Endothelial cell of umbilical vein (primary cell): ENCODE data around the gene MLF2. TPM values are rescaled to one million over a fixed set of nuclear protein-coding genes. Genes with fewer than 3 reads are reported as not detected.

Experiments used
- BruUV-seq: library from RNA; stranded (reverse); fragments of 400-500 nt; replicated peaks from 2 replicates; lab custom pipeline; 2021; lab: Mats Ljungman, UMichigan
- CTCF ChIA-PET: fragments of 300-600, 350-600 bp; sonication (Branson Sonifier 250); formaldehyde crosslinking; loops from one replicate; lab custom pipeline; 2021; ENCODE audit warnings: antibody characterized with exemption, inconsistent platforms; lab: Charles Lee
- POLR2A ChIA-PET: fragments of 300-600, 350-600 bp; sonication (Branson Sonifier 250); formaldehyde crosslinking; loops from one replicate; lab custom pipeline; 2021; ENCODE audit warnings: antibody characterized with exemption, inconsistent platforms; lab: Charles Lee
- DNase-seq: peaks from one replicate; pipeline ENCODE4 v3.0.0-alpha.2; 2011; ENCODE audit warnings: low read depth, low spot score
- FAIRE-seq: peaks from 2 replicates; lab custom pipeline; 2011; peaks lifted over from hg19 to GRCh38; lab: Jason Lieb, UNC
- H2AFZ ChIP-seq: 2 replicates; pipeline ENCODE4 v1.6.0; 2012; ENCODE audit warnings: low read depth, low read length, control low read depth, inconsistent platforms
- H3K27ac ChIP-seq: 2 replicates; pipeline ENCODE4 v1.5.1; 2011; ENCODE audit warnings: low read depth, mild to moderate bottlenecking, control low read depth, low read length, moderate library complexity; ENCODE audit not compliant: insufficient read depth
- H3K27me3 ChIP-seq, 2 experiments: 2 replicates each; pipeline versions ENCODE4 v1.6.0 to v1.6.1; 2011; ENCODE audit warnings: low read length in 2 of 2, mixed read lengths in 1 of 2; ENCODE audit not compliant: control insufficient read depth in 2 of 2, insufficient read depth in 2 of 2
- H3K36me3 ChIP-seq, 2 experiments: 2 replicates in 1 of 2; 3 replicates in 1 of 2; pipeline ENCODE4 v1.5.1; 2011; ENCODE audit warnings: low read length in 2 of 2, mild to moderate bottlenecking in 1 of 2, moderate library complexity in 1 of 2; ENCODE audit not compliant: control insufficient read depth in 2 of 2, insufficient read depth in 2 of 2; ENCODE audit errors: extremely low read depth in 1 of 2
- H3K4me1 ChIP-seq: 3 replicates; pipeline ENCODE4 v1.5.1; 2011; ENCODE audit warnings: mild to moderate bottlenecking, low read length; ENCODE audit not compliant: control insufficient read depth, insufficient read depth; ENCODE audit errors: extremely low read depth
- H3K4me2 ChIP-seq: 2 replicates; pipeline ENCODE4 v1.6.1; 2011; ENCODE audit warnings: low read length, control low read depth, mixed read lengths; ENCODE audit not compliant: insufficient read depth
- H3K4me3 ChIP-seq, 3 experiments: fragments of 200-600 bp in 1 of 3; sonication (generic), shearing (Covaris generic) in 1 of 3; replicated peaks in 1 of 3; 2 replicates each; pipeline ENCODE4 v1.5.1; 2011 to 2016; ENCODE audit warnings: control low read depth in 3 of 3, low read length in 3 of 3, mild to moderate bottlenecking in 2 of 3, inconsistent platforms in 1 of 3, low read depth in 1 of 3, moderate library complexity in 1 of 3; ENCODE audit not compliant: insufficient read depth in 1 of 3
- H3K79me2 ChIP-seq: 2 replicates; pipeline ENCODE4 v1.6.0; 2012; ENCODE audit warnings: low read length, inconsistent platforms; ENCODE audit not compliant: control insufficient read depth, insufficient read depth
- H3K9ac ChIP-seq: replicated peaks from 2 replicates; pipeline ENCODE3; 2011; ENCODE audit warnings: low read length, control low read depth; ENCODE audit not compliant: insufficient read depth; ENCODE audit errors: extremely low read depth
- H3K9me1 ChIP-seq: replicated peaks from 3 replicates; pipeline ENCODE4 v1.6.0; 2011; ENCODE audit warnings: mild to moderate bottlenecking, low read length; ENCODE audit not compliant: control insufficient read depth, insufficient read depth; ENCODE audit errors: extremely low read depth
- H3K9me3 ChIP-seq: replicated peaks from 2 replicates; pipeline ENCODE4 v1.5.1; 2012; ENCODE audit warnings: low read length, inconsistent platforms; ENCODE audit not compliant: control insufficient read depth, insufficient read depth
- H4K20me1 ChIP-seq: replicated peaks from 2 replicates; pipeline ENCODE3; 2011; ENCODE audit warnings: mild to moderate bottlenecking, low read length; ENCODE audit not compliant: control insufficient read depth, insufficient read depth; ENCODE audit errors: extremely low read depth
- EZH2 ChIP-seq: IDR thresholded peaks from 2 replicates; pipeline ENCODE4 v1.6.1; 2012; ENCODE audit warnings: borderline replicate concordance, low read depth, mild to moderate bottlenecking, moderate library complexity, low read length, inconsistent platforms; ENCODE audit not compliant: severe bottlenecking
- FOS ChIP-seq: IDR thresholded peaks from 2 replicates; pipeline ENCODE4 v1.6.1; 2011; ENCODE audit warnings: mild to moderate bottlenecking, low read length, moderate library complexity, borderline replicate concordance; ENCODE audit not compliant: insufficient read depth
- GATA2 ChIP-seq: IDR thresholded peaks from 2 replicates; pipeline ENCODE4 v1.7.0; 2011; ENCODE audit warnings: low read depth, mild to moderate bottlenecking, moderate library complexity, mixed read lengths, low read length; ENCODE audit not compliant: insufficient read length, insufficient read depth
- JUN ChIP-seq: IDR thresholded peaks from 2 replicates; pipeline ENCODE4 v1.6.1; 2011; ENCODE audit warnings: borderline replicate concordance, low read depth; ENCODE audit not compliant: insufficient read length, insufficient read depth
- POLR2A ChIP-seq: IDR thresholded peaks from 2 replicates; pipeline ENCODE4 v1.6.1; 2012; ENCODE audit warnings: low read depth, mild to moderate bottlenecking, control low read depth, low read length
- POLR2AphosphoS5 ChIP-seq: IDR thresholded peaks from 2 replicates; pipeline ENCODE4 v1.6.1; 2012; ENCODE audit warnings: low read depth, mild to moderate bottlenecking, control low read depth, low read length, moderate library complexity; ENCODE audit not compliant: insufficient read depth
- dilution Hi-C: fragments of 300-500 bp; cut with MboI; formaldehyde crosslinking; loops from one replicate; pipeline ENCODE4 v1.15.0; 2019; ENCODE audit warnings: low sequenced_read_pairs; ENCODE audit not compliant: extremely low pct_ligation_motif_present
- intact Hi-C: fragments of 100-400 bp; cut with micrococcal nuclease; formaldehyde crosslinking; loops from one replicate; pipeline ENCODE4 v1.10.0; 2022
- polyA plus RNA-seq, 4 experiments: library from polyadenylated mRNA; depleted of rRNA in 3 of 4; stranded (reverse) in 3 of 4; unstranded in 1 of 4; fragments of >200 nt; gene quantifications; 2 replicates each; pipeline versions ENCODE4 v1.2.1 to v1.2.3, GENCODE V29; 2011 to 2012; ENCODE audit warnings: missing spikeins in 1 of 4
- total RNA-seq: library from RNA; stranded (reverse); gene quantifications from 2 replicates; pipeline ENCODE4 v1.2.3, GENCODE V29; 2021
- TF ChIP-seq, protein P1 (sequence below): IDR thresholded peaks from 2 replicates; pipeline ENCODE4 v1.6.1; 2011; ENCODE audit not compliant: insufficient read depth, insufficient read length
- TF ChIP-seq, protein P2 (sequence below), 2 donors: IDR thresholded peaks; 1 replicate in 1 of 2; 2 replicates in 1 of 2; pipeline ENCODE4 v1.5.1; 2011; ENCODE audit warnings: low read length in 2 of 2, mild to moderate bottlenecking in 2 of 2, moderate library complexity in 2 of 2, control low read depth in 1 of 2, inconsistent platforms in 1 of 2, low read depth in 1 of 2; ENCODE audit not compliant: insufficient read depth in 1 of 2; ENCODE audit errors: extremely low read depth in 1 of 2

Gene MLF2
- total and polyA plus RNA-seq, 2 donors (not counting 3 experiments of a cell fraction or from before 2014, with no cell fraction given), result 147 to 306 TPM

DNA sequence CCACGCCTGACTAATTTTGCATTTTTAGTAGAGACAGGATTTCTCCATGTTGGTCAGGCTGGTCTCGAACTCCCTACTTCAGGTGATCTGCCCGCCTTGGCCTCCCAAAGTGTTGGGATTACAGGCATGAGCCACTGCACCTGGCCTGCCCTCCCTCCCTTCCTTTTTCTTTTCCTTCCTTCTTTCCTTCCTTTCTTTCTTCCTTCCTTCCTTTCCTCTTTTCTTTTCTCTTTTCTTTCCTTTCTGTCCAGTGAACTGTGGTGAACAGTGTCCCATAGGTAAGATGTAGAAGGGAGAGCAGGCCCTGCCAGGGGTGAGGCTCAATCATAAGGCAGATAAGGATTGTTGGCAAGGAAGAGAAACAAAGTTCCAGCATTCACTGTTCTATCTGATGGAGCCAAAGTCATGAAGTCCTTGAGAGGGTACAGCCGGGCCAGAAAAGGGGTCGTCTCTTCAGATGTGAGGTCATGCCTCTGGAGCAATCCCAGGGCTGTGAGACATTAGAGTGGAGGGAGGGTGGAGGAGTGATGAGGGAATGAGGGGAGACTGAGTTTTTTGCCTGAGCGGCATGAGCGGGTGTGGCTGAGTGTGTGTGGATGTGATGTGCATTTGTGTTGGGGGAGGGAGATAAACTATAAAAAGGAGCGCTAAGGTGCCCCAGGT is 4.2 kb upstream of the MLF2 start:
- dilution Hi-C loops (no loop called here), intact Hi-C loops (no loop called here)
- BruUV-seq, result no TSS peak
- no peaks in the 10 kb centered on the region for H3K9me3 ChIP-seq
- peaks cover 0 to 2% of the 10 kb centered on the region in 2 experiments for H3K27me3 ChIP-seq
- H3K9me1 ChIP-seq, result no peaks in the 10 kb centered on the region
- H3K36me3 ChIP-seq, result no peaks in the 10 kb centered on the region
- H2AFZ ChIP-seq, result no peak overlapping the region
- TF ChIP-seq FOS (no peak), GATA2 (no peak), POLR2A (no peak), POLR2AphosphoS5 (no peak), EZH2 (no peak), JUN (no peak)
- TF ChIP-seq, protein P1, sequence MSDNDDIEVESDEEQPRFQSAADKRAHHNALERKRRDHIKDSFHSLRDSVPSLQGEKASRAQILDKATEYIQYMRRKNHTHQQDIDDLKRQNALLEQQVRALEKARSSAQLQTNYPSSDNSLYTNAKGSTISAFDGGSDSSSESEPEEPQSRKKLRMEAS, result no peak
- TF ChIP-seq, protein P2, sequence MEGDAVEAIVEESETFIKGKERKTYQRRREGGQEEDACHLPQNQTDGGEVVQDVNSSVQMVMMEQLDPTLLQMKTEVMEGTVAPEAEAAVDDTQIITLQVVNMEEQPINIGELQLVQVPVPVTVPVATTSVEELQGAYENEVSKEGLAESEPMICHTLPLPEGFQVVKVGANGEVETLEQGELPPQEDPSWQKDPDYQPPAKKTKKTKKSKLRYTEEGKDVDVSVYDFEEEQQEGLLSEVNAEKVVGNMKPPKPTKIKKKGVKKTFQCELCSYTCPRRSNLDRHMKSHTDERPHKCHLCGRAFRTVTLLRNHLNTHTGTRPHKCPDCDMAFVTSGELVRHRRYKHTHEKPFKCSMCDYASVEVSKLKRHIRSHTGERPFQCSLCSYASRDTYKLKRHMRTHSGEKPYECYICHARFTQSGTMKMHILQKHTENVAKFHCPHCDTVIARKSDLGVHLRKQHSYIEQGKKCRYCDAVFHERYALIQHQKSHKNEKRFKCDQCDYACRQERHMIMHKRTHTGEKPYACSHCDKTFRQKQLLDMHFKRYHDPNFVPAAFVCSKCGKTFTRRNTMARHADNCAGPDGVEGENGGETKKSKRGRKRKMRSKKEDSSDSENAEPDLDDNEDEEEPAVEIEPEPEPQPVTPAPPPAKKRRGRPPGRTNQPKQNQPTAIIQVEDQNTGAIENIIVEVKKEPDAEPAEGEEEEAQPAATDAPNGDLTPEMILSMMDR (IDR thresholded peaks at IDR 0.05; ENCODE audit: extremely low read depth in 1 of 2, insufficient read depth in 1 of 2, low read depth in 1 of 2, low read length in 2 of 2), result no peak
- H3K79me2 ChIP-seq, result peaks cover 7% of the 10 kb centered on the region
- peaks cover 3% of the 10 kb centered on the region for H3K4me1 ChIP-seq
- H3K4me2 ChIP-seq, result no peak overlapping the region
- no peak for DNase-seq
- CTCF ChIA-PET, result interaction anchor here (2.6 kb wide), 1 partner anchor 9 kb away, joined by 11 read pairs; the partner anchor contains the start of gene PTMS
- no peak overlapping the region for H3K4me3 ChIP-seq
- no peaks in the 10 kb centered on the region for H4K20me1 ChIP-seq
- no peak for FAIRE-seq
- POLR2A ChIA-PET, result no interaction called here
- H3K9ac ChIP-seq, result no peak overlapping the region
- no peak overlapping the region for H3K27ac ChIP-seq
